Erythroblast (primary cell): ENCODE results near the gene CEBPE.

Experiments used
- GATA1 ChIP-seq: IDR thresholded peaks from 2 replicates; pipeline ENCODE4 v1.6.1; 2011; ENCODE audit warnings: low read depth, mild to moderate bottlenecking, control low read depth, low read length, moderate library complexity
- POLR2A ChIP-seq: IDR thresholded peaks from 2 replicates; pipeline ENCODE4 v1.6.1; 2011; ENCODE audit warnings: mild to moderate bottlenecking, low read length

GRCh38 chr14:23079716-23080115, 39.3 kb downstream of the CEBPE start:
- TF ChIP-seq POLR2A, result no peak
- TF ChIP-seq GATA1, result no peak
